Measurements from ENCODE around the gene PPP1R13B.

Gene PPP1R13B

DNA sequence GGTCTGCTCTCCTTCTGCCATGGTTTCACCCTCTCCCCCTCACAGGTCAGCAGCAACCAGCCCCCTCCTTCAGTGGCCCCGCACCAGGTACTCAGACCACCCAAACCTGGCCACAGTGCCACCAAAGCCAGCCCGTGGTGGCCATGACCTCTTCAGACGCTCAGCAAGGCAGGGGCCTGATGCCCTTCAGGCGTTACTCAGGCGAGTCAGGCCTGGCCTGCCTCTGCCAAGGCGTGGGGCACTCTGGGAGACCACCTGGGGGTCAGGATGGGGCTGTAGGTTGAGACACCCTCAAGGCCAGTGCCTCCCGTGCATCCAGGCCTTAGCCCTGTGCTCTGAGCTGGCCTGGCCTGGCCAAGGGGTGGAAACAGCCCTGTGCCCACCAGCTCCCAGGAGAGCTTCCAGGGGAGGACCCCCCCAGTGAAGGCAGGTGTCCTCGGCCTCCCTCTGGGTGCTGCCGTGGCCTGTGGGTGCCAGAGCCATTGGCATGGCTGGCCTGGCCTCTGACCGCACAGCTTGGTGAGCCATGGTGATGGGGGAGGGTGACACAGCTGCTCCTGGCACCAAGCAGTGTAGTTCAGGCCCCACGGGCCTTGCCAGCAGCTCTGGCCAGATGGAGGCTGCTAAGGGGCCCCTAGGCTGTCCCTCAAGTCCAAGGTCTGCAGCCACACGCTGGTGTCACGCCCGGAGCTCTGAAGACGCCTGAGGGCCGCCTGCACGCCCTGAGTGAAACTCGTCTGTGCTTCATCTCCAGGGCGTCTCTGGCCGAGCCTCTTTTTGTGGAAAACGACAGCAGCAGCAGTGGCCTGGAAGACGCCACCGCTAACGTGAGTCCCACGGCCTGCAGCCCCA lies 147.2 kb downstream of the PPP1R13B start:
- no peak overlapping the region for H3K27ac ChIP-seq (ENCODE audit: low read depth in 2 of 2, low read length in 2 of 2)
- H3K4me1 ChIP-seq (ENCODE audit: control insufficient read depth in 2 of 2, insufficient read depth in 2 of 2, low read length in 2 of 2): peaks cover 22 to 24% of the 10 kb centered on the region in 2 donors
- no peaks in the 10 kb centered on the region for H3K27me3 ChIP-seq (ENCODE audit: control insufficient read depth in 2 of 2, insufficient read depth in 2 of 2, low read length in 2 of 2)
- H3K9ac ChIP-seq (ENCODE audit: low read depth in 1 of 2, low read length in 2 of 2): no peak overlapping the region
- no peaks in the 10 kb centered on the region for H3K9me3 ChIP-seq (ENCODE audit: control insufficient read depth in 2 of 2, low read length in 2 of 2)
- no peak overlapping the region for H3K4me3 ChIP-seq (ENCODE audit: low read length in 2 of 2)
- peaks cover 27 to 45% of the 10 kb centered on the region in 2 donors for H3K36me3 ChIP-seq (ENCODE audit: control insufficient read depth in 2 of 2, insufficient read depth in 2 of 2, low read length in 2 of 2)

DNA sequence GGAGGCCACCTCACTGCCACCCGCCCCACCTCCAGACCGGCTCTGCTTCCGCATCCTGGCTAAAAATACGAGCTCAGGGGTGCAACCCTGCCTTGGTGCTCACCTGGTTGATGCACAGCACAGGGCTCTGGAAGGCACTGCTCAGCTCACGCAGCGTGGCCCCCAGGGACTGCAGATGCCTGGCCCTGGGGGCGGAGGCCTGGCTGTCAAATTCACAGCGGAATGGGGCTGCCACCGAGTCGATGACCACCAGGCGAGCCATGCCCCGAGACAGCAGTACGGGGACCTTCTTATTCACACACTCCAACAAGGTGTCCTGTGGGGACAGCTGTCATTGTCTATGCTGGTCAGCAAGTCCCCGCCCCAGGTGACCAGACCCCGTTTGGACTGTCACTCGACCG lies 148.1 kb downstream of the PPP1R13B start:
- H3K27ac ChIP-seq (ENCODE audit: low read depth in 2 of 2, low read length in 2 of 2): no peak overlapping the region
- H3K4me3 ChIP-seq (ENCODE audit: low read length in 2 of 2): no peak overlapping the region
- H3K36me3 ChIP-seq (ENCODE audit: control insufficient read depth in 2 of 2, insufficient read depth in 2 of 2, low read length in 2 of 2): peaks cover 32 to 47% of the 10 kb centered on the region in 2 donors
- no peaks in the 10 kb centered on the region for H3K9me3 ChIP-seq (ENCODE audit: control insufficient read depth in 2 of 2, low read length in 2 of 2)
- no peaks in the 10 kb centered on the region for H3K27me3 ChIP-seq (ENCODE audit: control insufficient read depth in 2 of 2, insufficient read depth in 2 of 2, low read length in 2 of 2)
- peaks cover 22 to 24% of the 10 kb centered on the region in 2 donors for H3K4me1 ChIP-seq (ENCODE audit: control insufficient read depth in 2 of 2, insufficient read depth in 2 of 2, low read length in 2 of 2)
- H3K9ac ChIP-seq (ENCODE audit: low read depth in 1 of 2, low read length in 2 of 2): no peak overlapping the region

DNA sequence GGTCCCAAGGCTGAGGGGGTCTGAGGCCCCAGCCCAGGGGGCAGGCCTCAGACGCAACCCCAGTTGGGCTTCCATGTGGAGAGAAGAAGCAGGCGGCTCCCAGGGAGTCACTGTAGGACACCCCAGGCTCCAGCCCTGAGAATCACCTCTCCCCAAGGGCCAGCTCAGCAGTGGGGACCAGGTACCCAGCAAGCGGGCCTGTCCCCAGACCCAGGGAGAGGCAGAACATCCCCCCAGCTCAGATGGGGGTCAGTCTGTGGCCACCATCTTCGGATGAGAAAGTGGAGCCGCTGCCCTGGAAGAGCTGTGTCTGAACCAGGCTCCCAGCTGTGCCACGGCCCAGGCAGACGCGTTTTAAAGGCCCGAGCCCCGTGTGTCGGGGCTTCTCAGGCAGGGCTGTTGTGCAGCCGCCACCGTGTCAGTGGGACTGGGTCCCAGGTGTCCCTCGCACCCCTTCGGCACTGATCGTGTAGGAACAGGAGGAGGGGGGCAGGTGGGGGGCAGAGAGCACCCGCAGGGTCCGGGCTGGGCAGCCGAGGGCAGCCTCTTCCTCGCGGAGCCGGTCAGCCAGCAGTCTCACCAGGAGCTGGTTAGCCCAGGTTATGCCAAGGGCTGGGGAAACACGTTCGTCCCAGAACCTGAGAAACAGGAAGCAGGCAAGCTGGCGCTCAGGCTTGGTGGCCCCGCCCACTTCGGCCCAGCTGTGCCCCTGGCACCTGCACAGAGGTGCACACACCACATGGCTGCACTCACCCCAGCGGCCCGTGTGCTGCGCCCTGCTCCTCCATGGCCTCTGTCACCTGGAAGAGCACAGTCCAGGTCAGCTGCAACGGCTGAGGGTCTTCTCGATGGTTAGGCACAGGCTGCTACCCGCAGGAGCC lies 148.8 kb downstream of the PPP1R13B start:
- H3K9ac ChIP-seq (ENCODE audit: low read depth in 1 of 2, low read length in 2 of 2): no peak overlapping the region
- no peaks in the 10 kb centered on the region for H3K9me3 ChIP-seq (ENCODE audit: control insufficient read depth in 2 of 2, low read length in 2 of 2)
- peak overlapping the region; percentile 27 to 52 for H3K27ac ChIP-seq (ENCODE audit: low read depth in 2 of 2, low read length in 2 of 2)
- peaks cover 24 to 26% of the 10 kb centered on the region in 2 donors for H3K4me1 ChIP-seq (ENCODE audit: control insufficient read depth in 2 of 2, insufficient read depth in 2 of 2, low read length in 2 of 2)
- no peak overlapping the region for H3K4me3 ChIP-seq (ENCODE audit: low read length in 2 of 2)
- no peaks in the 10 kb centered on the region for H3K27me3 ChIP-seq (ENCODE audit: control insufficient read depth in 2 of 2, insufficient read depth in 2 of 2, low read length in 2 of 2)
- peaks cover 29 to 49% of the 10 kb centered on the region in 2 donors for H3K36me3 ChIP-seq (ENCODE audit: control insufficient read depth in 2 of 2, insufficient read depth in 2 of 2, low read length in 2 of 2)

DNA sequence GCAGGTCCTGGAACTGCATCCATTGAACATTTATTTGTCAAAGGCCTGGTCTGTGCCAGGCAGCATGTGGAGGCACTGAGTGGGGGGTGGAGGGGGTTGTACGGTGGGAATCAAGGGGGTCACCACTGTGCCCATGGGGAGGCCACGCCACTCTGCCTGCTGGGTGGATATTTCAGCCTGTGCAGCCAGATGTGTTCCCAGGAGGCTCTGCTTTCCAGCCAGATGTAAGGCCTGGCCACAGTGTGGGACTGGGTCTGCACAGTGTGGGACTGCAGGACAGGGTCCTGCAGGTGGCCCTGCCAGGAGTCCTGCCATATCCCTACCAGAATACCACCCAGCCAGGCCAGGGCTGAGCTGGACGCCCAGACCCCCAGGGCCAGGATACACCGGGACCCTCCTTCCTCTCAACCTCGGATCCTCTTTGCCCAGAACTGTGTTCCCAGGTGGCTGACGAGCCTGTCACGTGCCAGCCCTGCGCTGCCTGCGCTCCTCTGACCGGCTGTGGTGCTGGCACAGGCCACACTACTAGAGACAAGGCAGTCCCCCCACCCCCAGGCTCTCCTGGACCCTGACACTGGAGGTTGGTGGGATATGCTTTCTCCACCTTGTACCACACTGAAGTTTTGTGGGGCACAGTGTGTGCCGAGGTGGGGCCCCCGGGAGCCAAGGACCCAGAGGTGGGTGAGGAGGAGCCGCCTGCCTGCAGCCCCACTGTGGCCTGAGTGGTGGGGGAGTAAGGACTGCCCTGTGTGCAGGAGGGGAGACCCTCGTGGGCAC lies 149.6 kb downstream of the PPP1R13B start:
- Histone ChIP-seq H3K36me3 (ENCODE audit: control insufficient read depth in 2 of 2, insufficient read depth in 2 of 2, low read length in 2 of 2) (peaks cover 24 to 51% of the 10 kb centered on the region in 2 donors), H3K4me1 (ENCODE audit: control insufficient read depth in 2 of 2, insufficient read depth in 2 of 2, low read length in 2 of 2) (peaks cover 29% of the 10 kb centered on the region in 2 donors), H3K9ac (ENCODE audit: low read depth in 1 of 2, low read length in 2 of 2) (no peak overlapping the region)

DNA sequence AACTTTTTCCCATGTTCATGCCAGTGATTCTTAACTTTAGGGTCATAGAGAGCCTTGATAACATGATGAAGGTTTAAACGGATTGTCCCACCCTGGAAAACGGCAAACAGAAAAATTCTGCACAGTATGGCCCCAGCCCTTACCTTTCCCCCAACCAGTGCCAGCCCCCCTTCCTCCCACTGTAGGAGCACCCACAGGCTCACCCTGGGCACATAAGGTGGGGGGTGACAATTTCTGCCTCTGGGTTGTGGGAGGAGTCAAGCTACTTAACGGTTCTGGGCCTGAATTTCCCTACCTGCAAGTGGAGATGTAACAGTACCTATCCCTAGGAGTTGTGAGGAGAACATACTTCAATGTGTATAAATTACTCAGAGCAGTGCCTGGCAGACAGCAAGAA lies 150.2 kb downstream of the PPP1R13B start:
- Histone ChIP-seq H3K36me3 (ENCODE audit: control insufficient read depth in 2 of 2, insufficient read depth in 2 of 2, low read length in 2 of 2) (peaks cover 21 to 47% of the 10 kb centered on the region in 2 donors), H3K27ac (ENCODE audit: low read depth in 2 of 2, low read length in 2 of 2) (peak overlapping the region in 1 of 2 donors; percentile 9), H3K9me3 (ENCODE audit: control insufficient read depth in 2 of 2, low read length in 2 of 2) (no peaks in the 10 kb centered on the region), H3K4me3 (ENCODE audit: low read length in 2 of 2) (no peak overlapping the region), H3K9ac (ENCODE audit: low read depth in 1 of 2, low read length in 2 of 2) (no peak overlapping the region), H3K27me3 (ENCODE audit: control insufficient read depth in 2 of 2, insufficient read depth in 2 of 2, low read length in 2 of 2) (no peaks in the 10 kb centered on the region), H3K4me1 (ENCODE audit: control insufficient read depth in 2 of 2, insufficient read depth in 2 of 2, low read length in 2 of 2) (peaks cover 29% of the 10 kb centered on the region in 2 donors)

More for the DNA sequence above, 149.6 kb downstream of the PPP1R13B start:
- Histone ChIP-seq H3K9me3 (ENCODE audit: control insufficient read depth in 2 of 2, low read length in 2 of 2) (no peaks in the 10 kb centered on the region), H3K27ac (ENCODE audit: low read depth in 2 of 2, low read length in 2 of 2) (peak overlapping the region in 1 of 2 donors; percentile 52), H3K4me3 (ENCODE audit: low read length in 2 of 2) (no peak overlapping the region), H3K27me3 (ENCODE audit: control insufficient read depth in 2 of 2, insufficient read depth in 2 of 2, low read length in 2 of 2) (no peaks in the 10 kb centered on the region)

DNA sequence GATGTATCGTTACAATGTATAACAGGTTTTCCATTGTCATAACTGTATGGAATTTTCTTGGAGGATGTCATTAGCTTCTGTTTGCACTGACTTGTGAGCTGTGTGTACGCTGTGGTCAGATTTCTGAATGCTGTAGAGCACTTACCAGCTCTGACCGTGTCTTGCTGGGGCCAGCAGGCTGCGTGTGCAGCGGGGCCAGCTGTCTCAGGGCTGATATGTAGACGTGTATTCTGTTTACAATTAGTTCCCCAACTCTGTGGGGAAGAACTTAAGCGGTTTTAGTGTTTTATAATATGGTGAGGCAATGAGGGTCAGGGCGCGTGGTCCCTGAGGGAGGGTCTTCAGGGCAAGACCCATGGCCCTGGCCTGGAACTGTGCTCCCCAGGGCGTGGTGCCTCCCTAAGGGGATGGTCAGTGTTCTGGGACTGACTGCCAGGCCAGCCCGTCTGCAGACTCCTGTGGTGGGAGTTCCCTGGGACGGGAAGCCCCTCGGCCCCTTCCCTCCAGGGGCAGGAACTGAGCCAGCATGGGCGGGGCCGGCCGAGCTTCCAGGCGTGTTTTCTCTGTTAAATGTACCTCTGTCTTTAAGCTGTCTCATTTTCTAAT lies 150.8 kb downstream of the PPP1R13B start:
- H3K4me1 ChIP-seq (ENCODE audit: control insufficient read depth in 2 of 2, insufficient read depth in 2 of 2, low read length in 2 of 2): peaks cover 29% of the 10 kb centered on the region in 2 donors
- H3K27ac ChIP-seq (ENCODE audit: low read depth in 2 of 2, low read length in 2 of 2): peak overlapping the region; percentile 21 to 48
- no peaks in the 10 kb centered on the region for H3K9me3 ChIP-seq (ENCODE audit: control insufficient read depth in 2 of 2, low read length in 2 of 2)
- no peak overlapping the region for H3K9ac ChIP-seq (ENCODE audit: low read depth in 1 of 2, low read length in 2 of 2)
- H3K4me3 ChIP-seq (ENCODE audit: low read length in 2 of 2): peak overlapping the region in 1 of 2 donors; percentile 7
- peaks cover 19 to 45% of the 10 kb centered on the region in 2 donors for H3K36me3 ChIP-seq (ENCODE audit: control insufficient read depth in 2 of 2, insufficient read depth in 2 of 2, low read length in 2 of 2)
- H3K27me3 ChIP-seq (ENCODE audit: control insufficient read depth in 2 of 2, insufficient read depth in 2 of 2, low read length in 2 of 2): no peaks in the 10 kb centered on the region

DNA sequence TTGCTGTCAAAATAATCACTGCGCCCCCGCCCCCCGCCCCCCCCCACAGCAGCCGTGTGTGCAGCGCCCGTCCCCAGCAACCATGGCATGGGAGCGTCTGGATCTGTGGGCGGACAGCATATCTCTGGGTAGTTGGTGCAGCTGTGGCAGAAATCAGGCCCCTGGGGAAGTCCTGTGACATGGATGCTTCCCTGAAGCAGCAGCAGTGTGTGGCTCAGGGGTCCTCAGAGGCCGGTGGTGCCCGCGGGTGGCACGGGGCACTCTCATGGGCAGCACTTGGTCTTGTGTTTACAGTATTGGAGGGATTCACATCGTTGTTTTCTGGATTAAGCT lies 151.3 kb downstream of the PPP1R13B start:
- Histone ChIP-seq H3K4me3 (ENCODE audit: low read length in 2 of 2) (no peak overlapping the region), H3K27ac (ENCODE audit: low read depth in 2 of 2, low read length in 2 of 2) (peak overlapping the region in 1 of 2 donors; percentile 48), H3K27me3 (ENCODE audit: control insufficient read depth in 2 of 2, insufficient read depth in 2 of 2, low read length in 2 of 2) (no peaks in the 10 kb centered on the region), H3K4me1 (ENCODE audit: control insufficient read depth in 2 of 2, insufficient read depth in 2 of 2, low read length in 2 of 2) (peaks cover 29% of the 10 kb centered on the region in 2 donors), H3K9me3 (ENCODE audit: control insufficient read depth in 2 of 2, low read length in 2 of 2) (no peaks in the 10 kb centered on the region), H3K9ac (ENCODE audit: low read depth in 1 of 2, low read length in 2 of 2) (no peak overlapping the region), H3K36me3 (ENCODE audit: control insufficient read depth in 2 of 2, insufficient read depth in 2 of 2, low read length in 2 of 2) (peaks cover 19 to 45% of the 10 kb centered on the region in 2 donors)

DNA sequence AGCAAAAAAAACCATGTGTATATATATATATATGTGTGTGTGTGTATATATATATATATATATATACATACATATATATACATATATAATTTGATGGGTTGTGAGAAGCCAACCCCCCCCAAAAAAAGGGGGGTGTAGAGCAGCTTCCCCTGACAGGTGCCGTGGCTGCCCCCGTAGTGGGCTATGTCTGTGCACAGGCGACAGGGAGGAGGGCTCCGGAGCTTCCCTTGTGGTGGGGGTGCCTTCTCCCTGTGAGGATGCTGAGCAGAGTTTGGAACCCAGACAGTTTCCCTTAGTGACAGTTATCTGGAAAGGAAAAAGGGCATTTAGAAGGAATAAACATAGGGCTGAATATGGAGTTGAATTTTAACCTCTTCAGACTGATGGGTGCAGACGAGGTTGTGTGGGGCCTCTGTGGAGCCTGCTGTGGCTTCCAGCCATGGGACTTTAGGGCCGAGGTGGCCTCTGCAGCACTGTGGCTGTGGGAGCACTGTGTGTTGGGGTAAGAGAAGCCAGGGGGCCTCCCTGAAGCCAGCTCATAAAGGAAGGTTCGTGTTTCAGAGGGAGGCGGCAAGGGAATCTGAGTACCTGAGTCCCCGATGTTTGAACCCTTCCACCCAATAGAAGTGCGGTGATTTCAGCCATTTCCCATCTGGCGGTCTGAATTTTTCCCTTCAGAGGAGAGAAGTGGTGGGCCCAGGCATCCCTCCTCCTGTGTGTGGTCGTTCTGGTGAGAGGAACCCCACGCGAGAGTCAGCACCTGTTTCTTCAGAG lies 151.9 kb downstream of the PPP1R13B start:
- H3K9ac ChIP-seq (ENCODE audit: low read depth in 1 of 2, low read length in 2 of 2): no peak overlapping the region
- H3K4me1 ChIP-seq (ENCODE audit: control insufficient read depth in 2 of 2, insufficient read depth in 2 of 2, low read length in 2 of 2): peaks cover 29% of the 10 kb centered on the region in 2 donors
- peaks cover 19 to 43% of the 10 kb centered on the region in 2 donors for H3K36me3 ChIP-seq (ENCODE audit: control insufficient read depth in 2 of 2, insufficient read depth in 2 of 2, low read length in 2 of 2)

DNA sequence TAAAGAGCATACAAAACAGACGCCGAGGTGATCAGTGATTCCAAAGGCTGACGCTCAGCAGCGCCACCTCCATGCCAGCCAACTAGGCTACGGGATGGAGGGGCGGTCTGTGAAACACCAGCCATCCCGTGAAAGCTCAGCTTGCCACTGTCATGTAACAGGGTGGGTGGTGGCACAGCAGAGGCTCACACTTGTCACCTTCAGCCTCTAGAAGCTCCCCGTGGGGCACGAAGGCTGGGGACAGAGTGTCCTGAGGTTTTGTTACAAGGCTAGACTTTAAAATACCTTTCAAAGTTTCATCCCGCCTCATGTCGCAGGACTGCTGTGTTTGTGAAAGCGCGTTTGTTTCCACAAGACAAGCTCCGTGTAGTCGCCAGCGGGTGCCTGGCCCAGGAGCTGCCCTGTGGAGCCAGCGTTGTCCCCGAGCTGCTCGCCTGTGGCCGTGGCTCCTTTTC lies 152.8 kb downstream of the PPP1R13B start:
- H3K9ac ChIP-seq (ENCODE audit: low read depth in 1 of 2, low read length in 2 of 2): no peak overlapping the region
- H3K9me3 ChIP-seq (ENCODE audit: control insufficient read depth in 2 of 2, low read length in 2 of 2): no peaks in the 10 kb centered on the region
- H3K27ac ChIP-seq (ENCODE audit: low read depth in 2 of 2, low read length in 2 of 2): no peak overlapping the region
- H3K4me3 ChIP-seq (ENCODE audit: low read length in 2 of 2): no peak overlapping the region
- peaks cover 29% of the 10 kb centered on the region in 2 donors for H3K4me1 ChIP-seq (ENCODE audit: control insufficient read depth in 2 of 2, insufficient read depth in 2 of 2, low read length in 2 of 2)
- H3K36me3 ChIP-seq (ENCODE audit: control insufficient read depth in 2 of 2, insufficient read depth in 2 of 2, low read length in 2 of 2): peaks cover 21 to 45% of the 10 kb centered on the region in 2 donors
- H3K27me3 ChIP-seq (ENCODE audit: control insufficient read depth in 2 of 2, insufficient read depth in 2 of 2, low read length in 2 of 2): no peaks in the 10 kb centered on the region

More for the DNA sequence above, 151.9 kb downstream of the PPP1R13B start:
- H3K27ac ChIP-seq (ENCODE audit: low read depth in 2 of 2, low read length in 2 of 2): no peak overlapping the region
- no peak overlapping the region for H3K4me3 ChIP-seq (ENCODE audit: low read length in 2 of 2)
- H3K9me3 ChIP-seq (ENCODE audit: control insufficient read depth in 2 of 2, low read length in 2 of 2): no peaks in the 10 kb centered on the region
- H3K27me3 ChIP-seq (ENCODE audit: control insufficient read depth in 2 of 2, insufficient read depth in 2 of 2, low read length in 2 of 2): no peaks in the 10 kb centered on the region
